Prostate gland (tissue), 2 donors: Measurements from ENCODE around the gene GGT6. TPM values are rescaled to one million over a fixed set of nuclear protein-coding genes. Genes with fewer than 3 reads are reported as not detected.
"Not testable (repeated sequence)": the region's sequence is repeated elsewhere in the genome, so short reads cannot be mapped to it uniquely, and the experiment has no call there.

ENCODE experiments used
- DNase-seq: peaks from one replicate; pipeline ENCODE4 v3.0.0-alpha.2; 2019; ENCODE audit warnings: low spot score
- H3K27ac ChIP-seq, 2 donors: fragments of 200-600 bp; sonication (generic); 2 replicates each; pipeline ENCODE4 v1.5.1; 2017 to 2019
- H3K27me3 ChIP-seq: fragments of 200-600 bp; sonication (generic); replicated peaks from 2 replicates; pipeline ENCODE4 v1.5.1; 2019; ENCODE audit not compliant: insufficient read depth
- H3K36me3 ChIP-seq, 2 donors: fragments of 200-600 bp; sonication (generic); 1 replicate in 1 of 2; 2 replicates in 1 of 2; pipeline versions ENCODE4 v1.5.1 to v1.8.1; 2017 to 2019
- H3K4me1 ChIP-seq: fragments of 200-600 bp; sonication (generic); replicated peaks from 2 replicates; pipeline ENCODE4 v1.5.1; 2019
- H3K4me3 ChIP-seq, 2 donors: fragments of 200-600 bp; sonication (generic); 2 replicates each; pipeline ENCODE4 v1.5.1; 2017 to 2019
- H3K9me3 ChIP-seq: fragments of 200-600 bp; sonication (generic); 2 replicates; pipeline ENCODE4 v1.5.1; 2017
- POLR2A ChIP-seq: fragments of 450-650 bp; IDR thresholded peaks from one replicate; pipeline ENCODE4 v1.6.1; 2016; ENCODE audit warnings: antibody characterized with exemption, mild to moderate bottlenecking
- POLR2AphosphoS5 ChIP-seq: sonication (generic); formaldehyde crosslinking; IDR thresholded peaks from one replicate; pipeline ENCODE4 v1.6.1; 2017; ENCODE audit warnings: antibody characterized with exemption
- WGBS: methylation state at CpG from one replicate; pipeline ENCODE4 v1.1.5; 2018; 5-methylcytosine and 5-hydroxymethylcytosine counted together
- intact Hi-C: fragments of 100-400 bp; cut with DNase I; formaldehyde crosslinking; loops from one replicate; pipeline ENCODE4 v1.14.2; 2022
- total RNA-seq, 2 donors: library from RNA; depleted of rRNA; stranded (reverse); fragments of >200 nt; gene quantifications; one replicate each; pipeline ENCODE4 v1.1.0, GENCODE V29; 2016
- TF ChIP-seq, protein P1 (sequence below), 4 experiments: fragments of 200-600 bp in 2 of 4; fragments of 450-650 bp in 2 of 4; sonication (generic) in 2 of 4; IDR thresholded peaks; 1 replicate in 3 of 4; 2 replicates in 1 of 4; pipeline ENCODE4 v1.5.1; 2016 to 2019; ENCODE audit warnings: antibody characterized with exemption in 4 of 4, mild to moderate bottlenecking in 2 of 4, moderate library complexity in 2 of 4

GGT6 gene
- total RNA-seq, 2 donors from 2014 or later = 23.5 to 35.6 TPM

DNA sequence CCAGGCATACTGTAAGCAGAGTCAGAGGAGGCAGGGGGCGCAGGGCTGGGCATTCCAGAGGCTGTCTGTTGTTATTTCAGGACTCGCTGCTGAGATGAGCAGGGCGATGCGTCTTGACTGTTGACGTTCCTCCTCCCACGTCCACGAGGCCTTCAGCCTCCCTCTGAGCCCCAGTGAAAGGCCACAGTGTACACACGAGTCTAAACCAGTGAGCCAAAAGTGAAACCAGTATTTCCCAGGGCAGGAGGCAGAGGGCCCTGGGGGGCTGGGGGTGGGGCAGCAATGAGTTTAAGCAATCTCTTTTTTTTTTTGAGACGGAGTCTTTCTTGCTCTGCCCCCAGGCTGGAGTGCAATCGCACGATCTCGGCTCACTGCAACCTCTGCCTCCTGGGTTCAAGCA is 45.4 kb upstream of the GGT6 start:
- intact Hi-C loops = no loop called here
- no peak for DNase-seq
- H3K9me3 ChIP-seq = no peaks in the 10 kb centered on the region
- TF ChIP-seq POLR2AphosphoS5 (no peak), POLR2A (no peak)
- TF ChIP-seq, protein P1, sequence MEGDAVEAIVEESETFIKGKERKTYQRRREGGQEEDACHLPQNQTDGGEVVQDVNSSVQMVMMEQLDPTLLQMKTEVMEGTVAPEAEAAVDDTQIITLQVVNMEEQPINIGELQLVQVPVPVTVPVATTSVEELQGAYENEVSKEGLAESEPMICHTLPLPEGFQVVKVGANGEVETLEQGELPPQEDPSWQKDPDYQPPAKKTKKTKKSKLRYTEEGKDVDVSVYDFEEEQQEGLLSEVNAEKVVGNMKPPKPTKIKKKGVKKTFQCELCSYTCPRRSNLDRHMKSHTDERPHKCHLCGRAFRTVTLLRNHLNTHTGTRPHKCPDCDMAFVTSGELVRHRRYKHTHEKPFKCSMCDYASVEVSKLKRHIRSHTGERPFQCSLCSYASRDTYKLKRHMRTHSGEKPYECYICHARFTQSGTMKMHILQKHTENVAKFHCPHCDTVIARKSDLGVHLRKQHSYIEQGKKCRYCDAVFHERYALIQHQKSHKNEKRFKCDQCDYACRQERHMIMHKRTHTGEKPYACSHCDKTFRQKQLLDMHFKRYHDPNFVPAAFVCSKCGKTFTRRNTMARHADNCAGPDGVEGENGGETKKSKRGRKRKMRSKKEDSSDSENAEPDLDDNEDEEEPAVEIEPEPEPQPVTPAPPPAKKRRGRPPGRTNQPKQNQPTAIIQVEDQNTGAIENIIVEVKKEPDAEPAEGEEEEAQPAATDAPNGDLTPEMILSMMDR (IDR thresholded peaks at IDR 0.05) = no peak
- no peak overlapping the region for H3K27ac ChIP-seq
- no peak overlapping the region for H3K4me3 ChIP-seq
- H3K27me3 ChIP-seq = no peaks in the 10 kb centered on the region
- H3K4me1 ChIP-seq = no peaks in the 10 kb centered on the region
- no peaks in the 10 kb centered on the region for H3K36me3 ChIP-seq
- WGBS = 75% methylated on average over 12 of the region's 12 CpGs

GRCh38 chr17:4604736-4605135 is 44.4 kb upstream of the GGT6 start:
- intact Hi-C loops = not testable (repeated sequence)

DNA sequence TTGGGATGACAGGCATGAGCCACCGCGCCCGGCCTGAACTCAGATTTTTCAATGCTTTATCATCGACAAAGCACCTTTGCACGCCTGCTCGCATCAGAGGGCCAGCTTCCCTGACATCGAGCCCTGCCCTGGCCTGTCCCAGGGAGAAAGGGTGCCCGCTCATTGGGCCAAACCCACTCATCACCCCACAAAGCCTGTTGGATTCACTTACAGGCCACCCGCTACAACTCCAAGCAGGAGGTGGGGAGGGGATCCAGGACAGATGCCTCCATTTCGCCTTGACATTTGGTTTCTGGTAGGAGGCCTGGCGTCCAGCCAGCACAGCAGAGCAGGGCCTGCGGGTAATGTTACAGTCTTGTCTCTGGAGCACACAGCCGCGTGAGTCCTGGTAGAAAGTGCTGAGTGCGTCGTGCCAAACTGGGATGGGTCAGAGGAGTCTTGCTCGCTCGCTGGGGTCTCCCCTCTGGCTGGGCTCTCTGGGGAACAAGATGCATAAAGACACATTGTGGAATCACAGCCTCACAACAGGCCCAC is 43.8 kb upstream of the GGT6 start:
- no peak for TF ChIP-seq POLR2AphosphoS5
- TF ChIP-seq, protein P1 (IDR thresholded peaks at IDR 0.05) = no peak
- intact Hi-C loops = no loop called here
- Histone ChIP-seq H3K27ac (no peak overlapping the region), H3K4me1 (no peaks in the 10 kb centered on the region), H3K27me3 (no peaks in the 10 kb centered on the region), H3K4me3 (no peak overlapping the region), H3K9me3 (no peaks in the 10 kb centered on the region), H3K36me3 (no peaks in the 10 kb centered on the region)
- 46% methylated on average over 18 of the region's 18 CpGs for WGBS
- no peak for DNase-seq

More at GRCh38 chr17:4604736-4605135, 44.4 kb upstream of the GGT6 start:
- not testable (repeated sequence) for H3K36me3 ChIP-seq, H3K4me3 ChIP-seq, H3K27me3 ChIP-seq, H3K4me1 ChIP-seq, DNase-seq, H3K9me3 ChIP-seq, H3K27ac ChIP-seq
- 85% methylated on average over 11 of the region's 11 CpGs for WGBS

DNA sequence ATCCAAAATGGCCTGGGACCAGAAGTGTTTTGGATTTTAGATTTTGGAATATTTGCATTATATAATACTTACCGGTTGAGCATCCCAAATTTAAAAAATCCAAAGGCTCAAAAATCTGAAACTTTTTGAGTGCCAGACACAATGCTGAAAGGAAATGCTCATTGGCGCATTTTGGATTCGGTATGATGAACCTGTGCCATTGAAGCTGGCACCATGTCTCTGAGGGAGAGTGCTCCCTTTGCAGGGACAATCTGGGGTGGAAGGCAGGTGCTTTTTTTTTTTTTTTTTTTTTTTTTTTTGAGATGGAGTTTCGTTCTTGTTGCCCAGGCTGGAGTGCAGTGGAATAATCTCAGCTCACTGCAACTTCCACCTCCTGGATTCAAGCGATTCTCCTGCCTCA is 41.7 kb upstream of the GGT6 start:
- Histone ChIP-seq H3K27ac (no peak overlapping the region), H3K4me3 (no peak overlapping the region), H3K9me3 (no peaks in the 10 kb centered on the region), H3K27me3 (no peaks in the 10 kb centered on the region), H3K36me3 (no peaks in the 10 kb centered on the region), H3K4me1 (no peaks in the 10 kb centered on the region)
- TF ChIP-seq POLR2A (no peak), POLR2AphosphoS5 (no peak)
- no peak for DNase-seq
- intact Hi-C loops = no loop called here
- 82% methylated on average over 5 of the region's 5 CpGs for WGBS

GRCh38 chr17:4601326-4601725 is 40.9 kb upstream of the GGT6 start:
- no peak overlapping the region for H3K4me3 ChIP-seq
- intact Hi-C loops = no loop called here
- H3K36me3 ChIP-seq = no peaks in the 10 kb centered on the region
- no peak overlapping the region for H3K27ac ChIP-seq
- WGBS = 93% methylated on average over 4 of the region's 4 CpGs
- H3K27me3 ChIP-seq = no peaks in the 10 kb centered on the region
- DNase-seq = no peak
- TF ChIP-seq POLR2A (no peak), POLR2AphosphoS5 (no peak)
- TF ChIP-seq, protein P1 (IDR thresholded peaks at IDR 0.05) = no peak
- H3K4me1 ChIP-seq = no peaks in the 10 kb centered on the region
- no peaks in the 10 kb centered on the region for H3K9me3 ChIP-seq

GRCh38 chr17:4600563-4600962 is 40.2 kb upstream of the GGT6 start:
- DNase-seq = no peak
- H3K4me3 ChIP-seq = no peak overlapping the region
- TF ChIP-seq POLR2A (no peak), POLR2AphosphoS5 (no peak)
- TF ChIP-seq, protein P1 (IDR thresholded peaks at IDR 0.05) = no peak
- no peaks in the 10 kb centered on the region for H3K36me3 ChIP-seq
- intact Hi-C loops = no loop called here
- 71% methylated on average over 13 of the region's 13 CpGs for WGBS
- no peaks in the 10 kb centered on the region for H3K4me1 ChIP-seq
- H3K27ac ChIP-seq = peak overlapping the region in 1 of 2 donors; percentile 42
- H3K27me3 ChIP-seq = no peaks in the 10 kb centered on the region
- no peaks in the 10 kb centered on the region for H3K9me3 ChIP-seq
